PFSK-1 (cell line): ENCODE data around the gene PAOX.

Source experiments
- POLR2AphosphoS5 ChIP-seq: IDR thresholded peaks from 2 replicates; pipeline ENCODE4 v1.6.1; 2012; ENCODE audit warnings: low read depth, mild to moderate bottlenecking, control low read depth, low read length, moderate library complexity
- REST ChIP-seq, 2 experiments: IDR thresholded peaks; 2 replicates each; pipeline versions ENCODE4 v1.6.1 to v1.8.0; 2011 to 2012; ENCODE audit warnings: low read depth in 2 of 2, low read length in 2 of 2, control low read depth in 1 of 2, inconsistent platforms in 1 of 2, mild to moderate bottlenecking in 1 of 2, moderate library complexity in 1 of 2; ENCODE audit not compliant: insufficient read depth in 1 of 2
- SIN3A ChIP-seq: IDR thresholded peaks from 2 replicates; pipeline ENCODE4 v1.6.1; 2012; ENCODE audit warnings: mild to moderate bottlenecking, low read length, moderate library complexity, borderline replicate concordance; ENCODE audit not compliant: insufficient read depth
- TAF1 ChIP-seq: IDR thresholded peaks from 2 replicates; pipeline ENCODE4 v1.6.1; 2012; ENCODE audit warnings: low read length, control low read depth, borderline replicate concordance; ENCODE audit not compliant: insufficient read depth

- TF ChIP-seq POLR2AphosphoS5 (no peak), SIN3A (no peak), REST (IDR thresholded peaks at IDR 0.05; ENCODE audit: insufficient read depth in 1 of 2, low read depth in 2 of 2, low read length in 2 of 2) (no peak), TAF1 (no peak)
These were observed 60.7 kb downstream of the PAOX start for GRCh38 chr10:133439517-133440461.
